ENCODE results near the gene PDE4A.

GRCh38 chr19:10518444-10519361, 98.4 kb downstream of the PDE4A start:
- TF ChIP-seq CTCF (IDR thresholded peaks at IDR 0.05; ENCODE audit: extremely low read depth in 1 of 2, insufficient read depth in 1 of 2, low read depth in 1 of 2, low read length in 2 of 2): no peak
- TF ChIP-seq EZH2 (IDR thresholded peaks at IDR 0.05; ENCODE audit: borderline replicate concordance, low read depth, low read length, severe bottlenecking): no peak
- no peak for TF ChIP-seq MAX (IDR thresholded peaks at IDR 0.05; ENCODE audit: insufficient read depth, insufficient read length)
- no peak for TF ChIP-seq POLR2A (IDR thresholded peaks at IDR 0.05; ENCODE audit: low read depth, low read length)

Measured in endothelial cell of umbilical vein (primary cell).